Measurements from ENCODE around the gene XCR1.
"Not testable (repeated sequence)": the region's sequence is repeated elsewhere in the genome, so short reads cannot be mapped to it uniquely, and the experiment has no call there.

The XCR1 gene, protein sequence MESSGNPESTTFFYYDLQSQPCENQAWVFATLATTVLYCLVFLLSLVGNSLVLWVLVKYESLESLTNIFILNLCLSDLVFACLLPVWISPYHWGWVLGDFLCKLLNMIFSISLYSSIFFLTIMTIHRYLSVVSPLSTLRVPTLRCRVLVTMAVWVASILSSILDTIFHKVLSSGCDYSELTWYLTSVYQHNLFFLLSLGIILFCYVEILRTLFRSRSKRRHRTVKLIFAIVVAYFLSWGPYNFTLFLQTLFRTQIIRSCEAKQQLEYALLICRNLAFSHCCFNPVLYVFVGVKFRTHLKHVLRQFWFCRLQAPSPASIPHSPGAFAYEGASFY

GRCh38 chr3:46027021-46027705 lies at the start of gene XCR1:
Gene XCR1 (minus strand): TSS chr3:46027483. CDS start chr3:46021947, 5,536 bp downstream.
- DNase-seq (ENCODE audit: insufficient read length, low spot score), result no peak
- FAIRE-seq, result no peak

GRCh38 chr3:46076606-46077005 lies 49.3 kb upstream of the XCR1 start:
- DNase-seq (ENCODE audit: insufficient read length, low spot score) (no peak), FAIRE-seq (no peak)

DNA sequence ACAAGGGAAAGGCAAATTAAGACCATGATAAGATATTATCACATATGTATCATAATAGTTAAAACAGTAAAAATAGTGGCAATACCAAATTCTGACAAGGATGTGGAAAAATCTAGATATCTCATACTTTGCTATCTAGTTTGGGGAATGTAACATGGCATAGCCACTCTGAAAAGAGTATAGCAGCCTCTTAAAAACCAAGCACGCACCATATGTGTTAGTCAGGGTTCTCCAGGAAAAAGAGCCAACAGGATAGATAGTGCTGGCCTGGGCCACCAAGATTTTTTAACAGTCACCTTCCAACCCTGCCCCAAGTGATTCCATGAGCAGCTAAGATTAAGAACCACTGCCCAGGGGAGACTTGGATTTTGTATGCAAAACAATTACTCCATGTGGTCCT lies 48.5 kb upstream of the XCR1 start:
- DNase-seq (ENCODE audit: insufficient read length, low spot score), result no peak
- FAIRE-seq, result no peak

GRCh38 chr3:46071222-46071858 lies 44.1 kb upstream of the XCR1 start:
- no peak for FAIRE-seq

DNA sequence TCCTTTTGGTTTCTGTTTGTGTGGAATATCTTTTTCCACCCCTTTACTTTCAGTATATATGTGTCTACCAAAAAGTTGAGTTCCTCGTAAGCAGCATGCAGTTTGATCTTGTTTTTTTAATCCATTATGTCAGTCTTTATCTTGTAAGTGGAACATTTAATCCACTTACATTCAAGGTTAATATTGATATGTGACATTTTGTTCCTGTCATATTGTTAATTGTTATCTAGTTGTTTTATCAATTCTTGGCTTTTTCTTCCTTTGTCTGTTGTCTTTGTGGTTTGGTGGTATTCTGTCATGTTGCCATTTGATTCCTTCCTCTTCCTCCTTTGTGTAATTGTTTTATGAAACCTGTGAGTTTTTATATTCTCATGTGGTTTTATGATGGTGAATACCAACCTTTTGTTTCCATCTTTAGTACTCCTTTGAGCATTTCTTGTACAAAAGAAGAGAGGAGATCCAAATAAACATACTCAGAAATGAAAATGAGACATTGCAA lies 43.4 kb upstream of the XCR1 start:
- FAIRE-seq (no peak), DNase-seq (ENCODE audit: insufficient read length, low spot score) (no peak)

More at GRCh38 chr3:46071222-46071858, 44.1 kb upstream of the XCR1 start:
- DNase-seq (ENCODE audit: insufficient read length, low spot score), result no peak

- DNase-seq (ENCODE audit: insufficient read length, low spot score), result no peak
- FAIRE-seq, result no peak
These were observed 41.2 kb upstream of the XCR1 start for GRCh38 chr3:46068501-46068900.

DNA sequence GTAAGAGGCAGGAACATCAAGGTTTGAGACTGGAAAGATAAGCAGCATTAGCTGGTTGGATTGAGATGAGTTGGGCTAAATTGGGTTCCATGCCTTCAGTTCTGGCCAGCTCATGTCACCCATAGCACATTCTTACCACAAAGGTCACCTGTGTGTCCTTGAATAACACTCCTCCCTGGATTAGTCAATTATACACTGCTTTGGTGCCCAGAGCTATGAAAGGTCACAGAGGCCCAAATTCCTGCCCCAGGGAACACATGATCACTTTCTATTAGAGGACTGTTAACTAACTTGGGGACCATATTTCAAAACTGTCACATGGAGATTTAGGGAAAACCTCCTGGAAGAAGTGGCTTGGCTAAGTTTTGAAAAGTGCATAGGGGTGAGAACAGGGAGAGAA lies 40.1 kb upstream of the XCR1 start:
- DNase-seq (ENCODE audit: insufficient read length, low spot score) (no peak), FAIRE-seq (no peak)

DNA sequence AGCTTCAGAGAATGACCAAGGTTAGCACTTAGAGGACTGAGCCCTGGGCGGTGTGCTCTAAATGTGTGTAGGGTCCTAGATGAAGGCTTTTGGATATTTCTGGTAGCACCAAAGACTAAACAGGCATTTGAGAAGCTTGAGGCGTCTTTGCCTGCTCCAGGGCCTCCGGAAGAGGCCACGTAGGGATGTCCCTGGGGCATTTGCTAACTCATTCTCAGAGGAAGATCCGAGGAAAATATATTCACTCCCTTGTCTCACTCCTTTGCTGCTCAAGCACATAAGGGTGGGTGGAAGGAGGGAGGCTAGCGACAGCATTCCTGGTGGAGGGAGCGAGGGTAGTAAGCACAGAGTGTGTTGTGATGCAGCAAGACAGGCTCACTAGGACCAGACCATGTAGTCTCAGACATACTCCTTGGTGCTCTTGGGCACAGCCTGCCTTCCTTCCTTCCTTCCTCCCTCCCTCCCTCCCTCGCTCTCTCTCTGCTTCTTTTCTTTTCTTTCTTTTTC lies 38.5 kb upstream of the XCR1 start:
- no peak for DNase-seq (ENCODE audit: insufficient read length, low spot score)
- no peak for FAIRE-seq

DNA sequence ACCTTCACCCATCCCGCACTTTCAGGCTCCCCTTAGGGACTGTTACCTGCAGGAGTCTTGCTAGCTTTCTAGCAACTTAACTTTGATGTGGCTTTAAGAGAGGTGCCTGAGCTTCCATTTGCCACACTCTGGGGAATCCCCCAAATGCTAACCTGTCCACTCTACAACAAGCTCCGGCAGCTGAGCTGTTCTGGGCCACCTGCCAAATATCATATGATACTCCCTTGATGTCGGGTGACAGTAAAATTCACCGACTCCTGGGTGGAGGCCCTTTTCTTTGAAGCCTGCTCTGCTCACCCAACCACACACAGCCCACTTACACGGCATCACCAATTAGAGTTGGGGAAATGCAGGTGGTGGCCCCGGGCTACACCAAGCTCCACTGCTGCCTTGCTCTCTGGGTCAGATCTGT lies 38.0 kb upstream of the XCR1 start:
- FAIRE-seq (no peak), DNase-seq (ENCODE audit: insufficient read length, low spot score) (no peak)

GRCh38 chr3:46062679-46063078 lies 35.4 kb upstream of the XCR1 start:
- FAIRE-seq, result no peak
- no peak for DNase-seq (ENCODE audit: insufficient read length, low spot score)

GRCh38 chr3:46061887-46062286 lies 34.6 kb upstream of the XCR1 start:
- FAIRE-seq (no peak), DNase-seq (ENCODE audit: insufficient read length, low spot score) (no peak)

GRCh38 chr3:46061108-46061720 lies 33.9 kb upstream of the XCR1 start:
- no peak for DNase-seq (ENCODE audit: insufficient read length, low spot score)
- no peak for FAIRE-seq

GRCh38 chr3:46060551-46060950 lies 33.3 kb upstream of the XCR1 start:
- FAIRE-seq (no peak), DNase-seq (ENCODE audit: insufficient read length, low spot score) (no peak)

DNA sequence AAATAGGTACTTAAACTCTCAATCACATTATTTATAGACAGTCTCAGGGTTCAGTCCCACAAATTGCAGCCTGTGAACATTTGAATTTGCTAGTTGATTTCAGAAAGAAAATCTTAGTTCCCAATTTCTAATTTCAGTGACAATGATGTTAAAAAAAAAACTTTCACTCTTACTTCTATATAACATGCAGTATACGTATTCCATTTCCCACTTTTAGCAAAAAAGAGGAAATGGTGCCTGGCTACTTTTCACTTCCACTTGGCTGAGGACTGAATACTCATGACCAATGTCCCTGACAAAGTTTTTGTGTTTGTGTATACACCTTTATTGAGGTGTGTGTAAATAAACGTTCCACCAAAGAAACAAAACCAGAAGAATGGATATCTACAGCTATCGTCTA lies 32.1 kb upstream of the XCR1 start:
- FAIRE-seq (no peak), DNase-seq (ENCODE audit: insufficient read length, low spot score) (no peak)

DNA sequence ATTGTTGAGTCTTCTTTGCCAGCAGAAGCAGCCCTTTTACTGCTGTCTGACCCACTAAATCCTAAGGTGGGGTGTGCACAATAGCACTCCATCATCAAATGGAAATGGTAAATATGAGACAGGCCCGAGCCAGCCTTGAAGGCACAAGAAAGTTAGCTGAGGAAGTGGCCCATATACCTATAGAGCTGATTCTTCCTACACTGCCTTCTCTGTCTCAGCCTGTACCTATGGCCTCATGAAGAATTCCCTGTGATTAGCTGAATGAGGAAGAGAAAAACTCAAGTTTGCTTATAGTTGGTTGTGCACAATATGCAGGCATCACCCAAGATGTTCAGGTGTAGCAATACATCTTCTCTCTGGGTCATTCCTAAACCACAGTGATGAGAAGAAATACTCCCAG lies 31.7 kb upstream of the XCR1 start:
- DNase-seq (ENCODE audit: insufficient read length, low spot score) (no peak), FAIRE-seq (no peak)

- FAIRE-seq, result no peak
- DNase-seq (ENCODE audit: insufficient read length, low spot score), result no peak
These were observed 30.4 kb upstream of the XCR1 start for GRCh38 chr3:46057716-46058115.

- no peak for FAIRE-seq
- no peak for DNase-seq (ENCODE audit: insufficient read length, low spot score)
These were observed 29.4 kb upstream of the XCR1 start for GRCh38 chr3:46056686-46057085.

- DNase-seq (ENCODE audit: insufficient read length, low spot score); FAIRE-seq: not testable (repeated sequence)
These were observed 26.7 kb upstream of the XCR1 start for GRCh38 chr3:46053761-46054515.

DNA sequence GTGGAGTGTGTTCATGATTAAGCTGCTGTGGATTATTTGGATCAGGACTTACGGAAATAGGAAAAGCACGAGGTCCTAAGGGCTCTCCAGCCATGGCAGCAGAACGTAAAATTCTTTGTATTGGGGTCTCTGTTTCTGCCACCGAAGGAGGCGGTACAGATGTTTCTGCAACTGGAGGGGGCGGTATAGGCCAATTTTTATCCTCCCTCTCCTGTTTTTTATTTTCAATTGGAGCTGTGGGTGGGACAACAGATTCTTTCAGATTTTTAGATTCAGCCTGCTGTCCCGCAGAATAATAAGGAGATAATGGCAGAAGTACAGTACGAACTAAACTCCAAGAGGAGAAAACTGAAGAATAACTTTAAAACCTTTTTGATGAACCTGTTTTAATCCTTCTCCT lies 26.0 kb upstream of the XCR1 start:
- FAIRE-seq; DNase-seq (ENCODE audit: insufficient read length, low spot score): not testable (repeated sequence)

DNA sequence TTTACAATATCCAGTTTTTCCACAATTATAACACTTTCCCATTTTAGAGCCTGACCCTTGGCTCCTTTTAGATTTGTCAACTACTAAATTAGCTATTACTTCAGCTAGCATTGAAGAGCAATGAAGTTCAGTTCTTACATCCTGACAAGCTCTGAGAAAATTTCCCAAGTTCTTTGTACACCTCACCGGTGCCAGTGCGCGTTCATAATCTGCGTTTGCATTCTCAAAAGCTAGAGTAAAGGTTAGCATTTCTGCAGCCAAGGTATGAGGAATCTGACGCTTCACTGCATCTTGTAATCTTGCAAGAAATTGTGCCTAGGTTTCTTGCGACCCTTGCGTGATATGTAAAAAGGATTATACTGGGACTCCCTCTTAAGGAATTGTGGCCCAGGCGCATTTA lies 25.2 kb upstream of the XCR1 start:
- DNase-seq (ENCODE audit: insufficient read length, low spot score), result no peak

More for the DNA sequence above, 25.2 kb upstream of the XCR1 start:
- FAIRE-seq, result no peak

Data from HTR-8/SVneo (cell line).